Nephron (organoid): Measurements from ENCODE around the gene NFIX.

Experiments
- H3K27ac Mint-ChIP-seq, 3 experiments: 2 replicates each; pipeline ENCODE4 v1.8.0; 2020; ENCODE audit warnings: mixed read lengths in 3 of 3, mild to moderate bottlenecking in 2 of 3, moderate library complexity in 1 of 3
- H3K27me3 Mint-ChIP-seq: 2 replicates; pipeline ENCODE4 v1.8.0; 2021; ENCODE audit warnings: low read depth, mild to moderate bottlenecking, moderate library complexity, mixed read lengths
- H3K36me3 Mint-ChIP-seq: 2 replicates; pipeline ENCODE4 v1.8.0; 2020; ENCODE audit warnings: low read depth, mixed read lengths
- H3K4me1 Mint-ChIP-seq: 2 replicates; pipeline ENCODE4 v1.8.0; 2020; ENCODE audit warnings: mixed read lengths
- H3K4me3 Mint-ChIP-seq, 3 experiments: 2 replicates each; pipeline ENCODE4 v1.8.0; 2020; ENCODE audit warnings: mild to moderate bottlenecking in 3 of 3, mixed read lengths in 3 of 3, moderate library complexity in 2 of 3
- H3K9me3 Mint-ChIP-seq: 2 replicates; pipeline ENCODE4 v1.8.0; 2020; ENCODE audit warnings: mixed read lengths
- CTCF ChIP-seq, 3 experiments: fragments of 200-600 bp; sonication (generic); IDR thresholded peaks; one replicate each; pipeline ENCODE4 v1.5.0; 2021; ENCODE audit warnings: antibody characterized with exemption in 3 of 3; ENCODE audit not compliant: unreplicated experiment in 3 of 3

The NFIX gene

GRCh38 chr19:13015361-13016223, 20.3 kb downstream of the NFIX start:
- Mint-ChIP-seq H3K36me3 (no peaks in the 10 kb centered on the region), H3K4me1 (peaks cover 87% of the 10 kb centered on the region), H3K27me3 (peaks cover 100% of the 10 kb centered on the region), H3K4me3 (peak overlapping the region in 1 of 3 experiments; percentile 5), H3K9me3 (no peaks in the 10 kb centered on the region), H3K27ac (peak overlapping the region in 2 of 3 experiments; percentile 43 to 47)
- no peak for TF ChIP-seq CTCF (IDR thresholded peaks at IDR 0.05; ENCODE audit: unreplicated experiment in 3 of 3)

- Mint-ChIP-seq H3K36me3 (no peaks in the 10 kb centered on the region), H3K9me3 (no peaks in the 10 kb centered on the region), H3K4me3 (peak overlapping the region in 1 of 3 experiments; percentile 15), H3K4me1 (peaks cover 86% of the 10 kb centered on the region), H3K27ac (peak overlapping the region in 1 of 3 experiments; percentile 80), H3K27me3 (peaks cover 100% of the 10 kb centered on the region)
- TF ChIP-seq CTCF (IDR thresholded peaks at IDR 0.05; ENCODE audit: unreplicated experiment in 3 of 3) = no peak
Observed at GRCh38 chr19:13016245-13016627, 21.0 kb downstream of the NFIX start.

- Mint-ChIP-seq H3K4me3 (peak overlapping the region in 1 of 3 experiments; percentile 15), H3K36me3 (no peaks in the 10 kb centered on the region), H3K4me1 (peaks cover 87% of the 10 kb centered on the region), H3K9me3 (no peaks in the 10 kb centered on the region), H3K27ac (peak overlapping the region in 2 of 3 experiments; percentile 2 to 80), H3K27me3 (peaks cover 100% of the 10 kb centered on the region)
- TF ChIP-seq CTCF (IDR thresholded peaks at IDR 0.05; ENCODE audit: unreplicated experiment in 3 of 3) = no peak
Observed at GRCh38 chr19:13016628-13017305, 21.5 kb downstream of the NFIX start.

- Mint-ChIP-seq H3K36me3 (no peaks in the 10 kb centered on the region), H3K9me3 (no peaks in the 10 kb centered on the region), H3K4me1 (peaks cover 93% of the 10 kb centered on the region), H3K4me3 (peak overlapping the region in 2 of 3 experiments; percentile 8 to 32), H3K27me3 (peaks cover 100% of the 10 kb centered on the region), H3K27ac (peak overlapping the region in 2 of 3 experiments; percentile 39 to 80)
- no peak for TF ChIP-seq CTCF (IDR thresholded peaks at IDR 0.05; ENCODE audit: unreplicated experiment in 3 of 3)
Observed at GRCh38 chr19:13017306-13018034, 22.2 kb downstream of the NFIX start.

- Mint-ChIP-seq H3K27ac (peak overlapping the region in 2 of 3 experiments; percentile 46 to 80), H3K9me3 (no peaks in the 10 kb centered on the region), H3K4me3 (peak overlapping the region in 2 of 3 experiments; percentile 26 to 76), H3K27me3 (peaks cover 100% of the 10 kb centered on the region), H3K4me1 (peaks cover 93% of the 10 kb centered on the region), H3K36me3 (no peaks in the 10 kb centered on the region)
- no peak for TF ChIP-seq CTCF (IDR thresholded peaks at IDR 0.05; ENCODE audit: unreplicated experiment in 3 of 3)
Observed at GRCh38 chr19:13018035-13018914, 23.0 kb downstream of the NFIX start.
